M059J (cell line): Measurements from ENCODE around the gene CD2AP. TPM values are rescaled to one million over a fixed set of nuclear protein-coding genes. Genes with fewer than 3 reads are reported as not detected.
"Not testable (repeated sequence)": the region's sequence is repeated elsewhere in the genome, so short reads cannot be mapped to it uniquely, and the experiment has no call there.

Experiments
- DNase-seq: peaks from one replicate; pipeline ENCODE4 v3.0.0-alpha.2; 2012; ENCODE audit warnings: low read depth
- total RNA-seq: library from RNA; depleted of rRNA; stranded (reverse); fragments of >200 nt; shearing (Covaris generic); gene quantifications from 2 replicates; pipeline ENCODE4 v1.2.3, GENCODE V29; 2014; rRNA removed

The CD2AP gene
- total RNA-seq: 28.8 and 33.4 TPM in 2 replicates

DNA sequence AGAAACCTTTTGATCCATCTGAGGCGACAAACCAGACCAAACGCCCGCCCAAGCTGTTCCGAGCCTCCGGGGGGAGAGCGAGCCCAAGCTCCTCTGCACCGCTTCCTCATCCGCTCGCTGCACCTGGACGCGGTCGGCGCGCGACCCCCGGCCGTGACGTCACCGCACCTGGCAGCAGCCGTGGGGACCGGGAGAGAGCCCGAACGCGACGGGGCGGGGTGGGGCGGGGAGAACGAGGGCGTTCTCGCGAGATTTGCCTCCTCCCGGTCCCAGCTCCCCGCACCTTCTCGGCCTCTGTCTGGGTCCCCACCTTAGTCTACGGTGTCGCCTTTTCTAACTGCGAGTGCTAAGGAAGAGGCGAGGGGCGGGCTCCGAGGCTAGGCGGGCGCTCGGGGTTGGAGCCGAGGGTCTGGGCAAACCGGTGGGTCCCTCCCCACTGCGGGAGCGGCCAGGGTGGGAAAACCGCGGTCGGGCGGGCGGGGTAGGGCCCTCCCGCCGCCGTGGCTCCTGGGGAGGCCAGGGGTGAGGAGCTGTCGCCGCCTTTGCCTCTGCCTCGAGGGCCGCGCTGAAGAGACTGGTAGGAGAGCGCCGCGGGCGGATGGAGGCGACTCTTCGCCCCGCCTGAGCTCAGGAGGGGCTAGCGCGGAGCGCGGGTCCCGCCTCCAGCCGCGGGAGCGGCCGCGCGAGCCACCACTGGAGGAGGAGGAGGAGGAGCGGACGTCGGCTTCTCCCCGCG is at the start of gene CD2AP:
CD2AP (plus strand) TSS at position 293 of the 736 bp plus-strand sequence. CDS start 456 bp downstream, outside the sequence.
- peak; percentile 89 for DNase-seq

- no peak for DNase-seq
Measured at GRCh38 chr6:47428288-47428687, 49.3 kb upstream of the CD2AP start.

DNA sequence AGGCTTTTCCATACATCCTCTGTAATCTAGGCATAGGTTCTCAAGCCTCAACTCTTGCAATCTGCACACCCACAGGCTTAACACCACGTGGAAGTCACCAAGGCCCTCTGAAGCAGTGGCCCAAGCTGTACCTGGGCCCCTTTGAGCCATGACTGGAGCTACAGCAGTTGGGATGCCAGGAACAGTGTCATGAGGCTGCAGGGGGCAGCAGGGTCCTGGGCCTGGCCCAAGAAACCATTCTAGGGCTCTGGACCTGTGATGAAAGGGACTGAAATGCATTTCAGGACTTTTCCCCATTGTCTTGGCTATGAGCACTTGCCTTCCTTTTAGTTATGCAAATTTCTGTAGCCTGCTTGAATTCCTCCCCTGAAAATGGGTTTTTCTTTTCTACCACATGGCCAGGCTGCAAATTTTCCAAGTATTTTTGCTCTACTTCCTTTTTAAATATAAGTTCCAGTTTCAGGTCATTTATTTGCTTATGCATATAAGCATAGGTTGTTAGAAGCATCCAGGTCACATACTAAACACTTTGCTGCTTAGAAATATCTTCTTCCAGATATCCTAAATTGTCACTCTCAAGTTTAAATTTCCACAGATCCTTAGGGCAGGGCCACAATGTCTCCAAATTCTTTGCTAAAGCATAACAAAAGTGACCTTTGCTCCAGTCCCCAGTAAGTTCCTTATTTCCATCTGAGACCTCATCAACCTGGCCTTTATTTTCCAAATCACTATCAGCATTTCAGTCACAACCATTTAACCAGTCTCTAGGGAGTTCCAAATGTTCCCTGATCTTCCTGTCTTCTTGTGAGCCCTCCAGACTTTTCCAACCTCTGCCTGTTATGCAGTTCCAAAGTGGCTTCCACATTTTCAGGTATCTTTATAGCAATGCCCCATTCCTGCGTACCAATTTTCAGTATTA is 48.6 kb upstream of the CD2AP start:
- no peak for DNase-seq

- DNase-seq: no peak
Measured at GRCh38 chr6:47434372-47435253, 43.0 kb upstream of the CD2AP start.

GRCh38 chr6:47435254-47435612 is 42.4 kb upstream of the CD2AP start:
- DNase-seq: no peak

GRCh38 chr6:47437592-47437991 is 40.0 kb upstream of the CD2AP start:
- no peak for DNase-seq

DNA sequence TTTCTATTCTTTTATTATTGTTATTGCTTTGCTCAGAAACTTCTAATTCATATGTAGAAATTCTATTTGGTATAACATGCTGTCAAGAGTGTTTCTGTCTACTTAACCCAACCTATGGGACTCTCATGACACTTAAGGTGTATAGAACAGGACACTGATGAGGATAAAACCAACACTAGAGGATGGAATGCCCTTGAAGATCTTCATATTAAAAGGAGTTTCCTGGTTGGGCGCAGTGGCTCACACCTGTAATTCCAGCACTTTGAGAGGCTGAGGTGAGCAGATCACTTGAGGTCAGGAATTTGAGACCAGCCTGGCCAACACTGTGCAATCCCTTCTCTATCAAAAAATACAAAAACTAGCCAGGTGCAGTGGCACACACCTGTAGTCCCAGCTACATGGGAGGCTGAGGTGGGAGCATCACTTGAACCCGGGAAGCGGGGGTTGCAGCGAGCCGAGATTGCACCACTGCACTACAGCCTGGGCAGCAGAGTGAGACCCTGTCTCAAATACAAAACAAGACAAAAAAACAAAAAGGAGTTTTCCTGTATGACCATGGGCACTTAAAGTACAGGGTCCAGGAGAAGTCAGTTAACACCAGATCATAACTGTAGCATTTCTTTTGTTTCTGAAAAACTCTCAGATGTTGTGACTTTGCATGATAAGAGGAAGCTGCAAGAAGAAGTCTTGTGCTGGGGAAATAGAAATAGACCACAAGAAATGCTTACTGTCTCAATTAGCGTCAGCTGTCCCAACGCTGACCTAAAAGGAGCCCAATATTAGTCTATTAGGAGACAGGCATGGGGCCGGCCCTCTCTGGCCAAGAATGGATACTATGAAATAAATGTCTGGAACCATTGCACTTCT is 38.9 kb upstream of the CD2AP start:
- DNase-seq: no peak

GRCh38 chr6:47439348-47439668 is 38.3 kb upstream of the CD2AP start:
- DNase-seq: no peak

DNA sequence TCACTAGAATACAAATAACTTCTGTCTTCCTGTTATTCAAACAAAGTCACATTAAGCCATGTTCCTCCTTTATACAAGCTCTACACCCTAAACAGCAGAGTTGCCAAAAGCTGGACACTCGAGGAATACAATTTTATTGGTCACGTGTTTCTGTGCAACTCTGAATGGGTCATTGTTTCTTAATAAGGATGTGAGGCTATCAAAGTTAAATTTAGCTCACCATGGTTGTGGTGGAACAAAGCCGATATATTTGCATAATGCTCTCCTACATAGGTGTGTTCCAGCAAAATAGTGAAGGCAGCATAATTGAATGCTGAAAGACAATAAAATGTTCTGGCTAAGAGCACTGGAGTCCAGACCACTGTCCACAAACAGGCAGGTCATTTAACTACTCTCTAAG is 36.9 kb upstream of the CD2AP start:
- DNase-seq: peak; percentile 13

GRCh38 chr6:47444964-47445363 is 32.6 kb upstream of the CD2AP start:
- DNase-seq: not testable (repeated sequence)

GRCh38 chr6:47446669-47447330 is 30.8 kb upstream of the CD2AP start:
- DNase-seq: no peak

DNA sequence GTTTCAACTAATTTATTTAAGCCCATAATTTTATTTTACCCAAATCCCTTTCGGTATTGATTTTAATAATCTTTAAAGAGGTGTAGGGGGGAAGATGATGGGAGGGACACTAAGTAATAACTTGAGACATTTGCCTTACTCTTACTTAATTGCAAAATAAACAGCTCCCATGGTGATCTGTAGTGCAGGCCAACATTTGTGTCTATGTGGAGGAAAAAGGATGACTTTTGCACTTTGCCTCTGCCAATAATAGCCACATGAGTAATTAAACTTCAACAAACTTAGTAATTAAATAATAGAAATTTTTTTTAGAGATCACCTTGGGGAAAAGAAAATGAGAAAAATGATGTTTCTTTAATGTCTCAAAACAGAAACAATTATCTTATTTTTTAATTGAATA is 29.9 kb upstream of the CD2AP start:
- no peak for DNase-seq

DNA sequence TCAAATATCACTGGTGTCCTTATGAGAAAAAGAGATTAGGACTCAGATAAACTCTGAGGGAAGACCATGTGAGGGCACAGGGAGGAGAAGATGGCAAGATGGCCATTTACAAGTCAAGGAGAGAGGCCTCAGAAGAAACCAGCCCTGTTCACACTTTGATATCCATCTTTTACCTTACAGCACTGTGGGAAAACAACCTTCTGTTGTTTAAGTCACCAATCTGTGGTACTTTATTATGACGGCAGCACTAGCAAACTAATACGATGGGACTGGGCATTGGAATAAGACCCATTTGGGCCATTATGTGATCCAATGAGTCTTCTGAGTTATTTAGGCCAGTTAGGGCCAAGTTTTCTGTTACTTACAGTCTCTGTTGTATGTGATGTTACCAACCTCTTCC is 26.4 kb upstream of the CD2AP start:
- no peak for DNase-seq

DNA sequence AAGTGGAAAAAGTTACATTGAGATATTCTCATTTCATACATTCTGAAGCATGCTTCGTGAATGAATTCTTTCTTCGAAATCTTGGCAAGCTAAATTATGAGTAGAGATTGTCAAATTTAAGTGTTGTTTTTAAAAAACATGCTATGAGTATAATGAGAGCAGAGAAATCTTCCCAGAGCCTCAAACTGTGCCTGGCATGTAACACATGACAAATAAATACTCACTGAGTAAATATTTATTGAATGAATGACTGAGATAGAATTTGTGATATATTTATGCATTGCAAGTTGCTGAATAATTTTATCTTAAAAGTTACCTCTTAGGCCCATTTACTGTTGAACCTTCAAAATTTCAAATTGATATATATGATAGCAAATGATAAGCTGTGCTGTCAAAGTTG is 24.7 kb upstream of the CD2AP start:
- no peak for DNase-seq

DNA sequence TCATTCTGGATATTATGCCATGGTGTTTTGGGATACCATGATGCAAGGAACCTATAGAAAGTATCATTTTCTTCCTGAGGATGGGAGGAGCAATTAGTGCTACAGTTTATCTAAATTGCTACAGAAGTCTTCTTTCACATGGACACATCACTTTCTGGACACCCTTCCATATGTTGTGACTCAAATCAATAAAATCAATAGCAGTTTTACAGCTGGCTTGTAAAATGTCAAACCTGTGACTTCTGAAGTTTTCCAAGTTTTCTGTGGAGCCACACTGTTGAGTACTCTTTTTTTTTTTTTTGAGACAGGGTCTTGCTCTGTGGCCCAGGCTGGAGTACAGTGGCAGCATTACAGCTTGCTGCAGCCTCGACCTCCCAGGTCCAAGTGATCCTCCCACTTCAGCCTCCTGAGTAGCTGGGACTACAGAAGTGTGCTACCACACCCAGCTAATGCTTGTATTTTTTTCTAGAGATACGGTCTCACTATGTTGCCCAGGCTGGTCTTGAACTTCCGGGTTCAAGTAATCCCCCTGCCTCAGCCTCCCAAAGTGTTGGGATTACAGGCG is 24.1 kb upstream of the CD2AP start:
- no peak for DNase-seq

GRCh38 chr6:47454713-47455396 is 22.7 kb upstream of the CD2AP start:
- DNase-seq: no peak

DNA sequence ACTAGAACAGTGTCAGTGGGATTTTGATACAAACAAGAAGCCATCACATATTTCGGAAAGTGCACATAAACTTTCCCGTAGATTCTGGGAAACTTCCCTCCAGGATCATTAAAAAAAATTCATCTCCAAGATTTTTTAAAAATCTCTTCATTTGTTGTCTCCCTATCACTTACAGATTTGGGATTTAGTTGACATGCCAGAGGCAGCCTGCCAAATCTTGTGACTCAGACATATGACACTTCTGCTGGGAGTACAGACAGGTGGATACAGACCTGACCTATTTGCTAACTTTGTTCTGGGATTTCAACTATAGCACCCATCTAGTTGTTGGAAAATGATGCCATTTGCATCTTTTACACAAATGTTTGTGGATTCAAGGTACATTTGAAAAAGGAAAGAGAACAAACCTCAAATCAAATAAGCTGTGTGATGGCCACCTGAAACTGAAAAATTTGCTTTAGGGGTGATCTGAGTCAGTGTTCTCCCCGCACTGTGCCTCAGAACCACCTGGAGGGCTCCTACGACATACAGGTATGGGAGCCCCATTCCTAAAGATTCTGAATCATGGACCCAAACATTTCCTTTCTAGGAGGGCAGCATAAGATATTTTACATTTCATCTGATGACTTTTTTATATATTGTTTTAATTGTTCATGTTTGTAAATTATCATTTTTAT is 21.9 kb upstream of the CD2AP start:
- peak; percentile 54 for DNase-seq

DNA sequence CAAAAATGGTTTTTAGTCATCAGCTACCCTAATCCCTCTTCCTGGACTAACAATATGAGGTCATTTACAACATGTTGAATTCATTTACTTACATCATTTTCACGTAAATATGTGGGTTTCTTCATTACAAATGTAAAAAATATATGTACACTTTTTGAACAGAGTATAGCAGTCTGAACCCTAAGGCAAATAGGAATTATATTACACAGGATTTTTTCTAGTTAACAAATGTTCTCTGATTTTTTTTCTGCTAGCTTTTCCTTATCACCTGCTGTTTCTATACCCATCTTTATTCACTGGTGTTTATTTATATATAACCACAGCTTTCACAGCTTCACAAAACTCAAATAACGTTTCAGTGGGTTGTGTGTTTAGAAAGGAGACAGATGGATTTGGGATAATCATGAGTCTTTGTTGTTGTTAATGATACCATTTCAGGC is 21.0 kb upstream of the CD2AP start:
- DNase-seq: no peak

GRCh38 chr6:47457370-47457769 is 20.2 kb upstream of the CD2AP start:
- DNase-seq: no peak
